GM21526 (cell line): Measurements from ENCODE around the gene SMC3.

Experiments used
- ATAC-seq: cut with Tn5 transposase; IDR thresholded peaks from one replicate; pipeline ENCODE4 v1.9.1; 2021; ENCODE audit warnings: moderate library complexity; ENCODE audit not compliant: unreplicated experiment, low FRiP score

The SMC3 gene

GRCh38 chr10:110544958-110545537 is 22.4 kb upstream of the SMC3 start:
- ATAC-seq: no peak

DNA sequence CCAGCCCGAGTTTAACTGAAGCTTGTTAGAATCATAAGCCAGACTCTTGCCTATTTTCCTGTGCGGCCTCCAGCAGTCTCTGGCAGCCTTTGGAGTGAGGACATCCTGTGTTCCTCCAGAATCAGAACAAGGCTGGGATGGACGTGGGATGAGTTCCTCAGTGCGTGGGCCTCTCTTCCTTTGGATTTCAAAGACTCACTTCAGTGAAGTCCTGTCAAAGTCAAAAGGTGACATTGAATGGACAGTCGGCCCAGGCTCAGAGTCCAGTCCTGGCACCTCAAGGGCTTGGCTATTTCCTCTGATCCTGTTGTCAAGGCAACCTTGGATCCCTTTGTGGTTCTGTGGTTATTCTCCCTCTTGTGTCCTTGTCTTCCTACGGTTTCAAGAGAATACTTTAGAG is 21.4 kb upstream of the SMC3 start:
- no peak for ATAC-seq

DNA sequence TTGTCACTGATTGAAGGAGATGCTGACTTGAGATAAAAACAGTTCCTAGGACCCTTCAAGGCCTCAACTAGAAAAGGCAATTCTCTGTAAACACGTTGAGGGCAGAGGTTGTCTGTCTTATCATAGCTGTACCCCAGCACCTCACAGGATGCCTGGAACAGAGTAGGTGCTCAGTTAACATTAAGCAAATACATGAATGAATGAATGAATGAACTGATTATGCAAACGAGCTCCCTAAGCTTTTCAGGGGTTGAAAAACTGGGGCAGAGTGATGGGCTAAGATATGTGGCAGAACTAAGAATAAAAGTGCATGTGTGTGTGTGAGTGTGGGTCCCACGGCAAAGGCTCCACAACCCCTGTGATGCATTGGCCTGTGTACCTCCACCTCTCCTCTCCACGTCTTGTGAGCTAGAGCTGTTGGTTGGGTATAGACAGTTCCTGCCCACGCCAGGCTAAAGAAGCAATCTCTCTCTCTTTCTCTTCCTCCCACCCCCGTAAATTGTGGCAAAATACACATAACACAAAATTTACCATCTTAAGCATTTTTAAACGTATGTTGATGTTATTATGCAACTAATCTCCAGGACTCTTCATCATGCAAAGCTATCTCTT is 20.9 kb upstream of the SMC3 start:
- ATAC-seq: no peak

- no peak for ATAC-seq
These were observed 20.2 kb upstream of the SMC3 start for GRCh38 chr10:110547139-110547761.

- ATAC-seq: no peak
These were observed 19.5 kb upstream of the SMC3 start for GRCh38 chr10:110548002-110548401.

DNA sequence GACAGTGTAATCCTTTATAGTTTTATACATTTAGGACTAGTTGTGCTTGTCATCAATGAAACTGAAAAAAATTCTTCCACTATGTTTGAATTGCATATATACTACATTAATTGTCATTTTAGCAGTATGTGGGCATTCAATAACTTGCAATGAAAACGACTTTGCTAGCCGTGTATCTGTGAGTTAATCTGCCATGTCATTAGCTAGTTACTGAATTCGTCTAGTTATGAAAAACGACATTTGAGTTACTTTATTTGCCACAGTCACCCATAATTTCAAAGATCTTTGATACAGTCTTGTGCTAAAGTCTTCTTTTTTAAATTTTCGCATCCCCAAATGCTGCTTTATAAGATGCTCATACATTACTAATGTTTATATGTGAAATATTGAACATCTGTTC is 18.3 kb upstream of the SMC3 start:
- ATAC-seq: no peak

GRCh38 chr10:110553905-110554304 is 13.6 kb upstream of the SMC3 start:
- no peak for ATAC-seq

DNA sequence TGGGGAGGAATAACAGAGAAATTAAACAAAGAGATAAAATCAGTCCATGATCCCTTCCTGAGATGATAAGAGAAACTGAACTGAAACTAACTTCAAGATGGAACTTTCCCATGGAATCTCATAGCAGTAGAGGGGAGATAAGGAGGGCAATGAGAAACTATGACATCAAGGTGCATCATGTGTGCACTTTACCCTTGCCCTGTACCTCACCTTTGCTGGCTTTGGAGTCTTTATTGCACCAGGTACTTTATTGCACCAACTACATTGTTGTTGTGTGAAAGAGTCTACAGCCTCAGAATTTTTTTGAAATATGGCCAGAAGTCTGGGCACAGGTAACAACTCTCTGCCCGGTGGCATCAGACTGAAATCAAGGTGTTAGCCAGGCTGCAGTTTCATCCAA is 11.2 kb upstream of the SMC3 start:
- ATAC-seq: no peak

GRCh38 chr10:110556969-110557601 is 10.4 kb upstream of the SMC3 start:
- no peak for ATAC-seq

GRCh38 chr10:110558041-110558440 is 9.5 kb upstream of the SMC3 start:
- ATAC-seq: no peak

- no peak for ATAC-seq
These were observed 7.5 kb upstream of the SMC3 start for GRCh38 chr10:110560012-110560411.

DNA sequence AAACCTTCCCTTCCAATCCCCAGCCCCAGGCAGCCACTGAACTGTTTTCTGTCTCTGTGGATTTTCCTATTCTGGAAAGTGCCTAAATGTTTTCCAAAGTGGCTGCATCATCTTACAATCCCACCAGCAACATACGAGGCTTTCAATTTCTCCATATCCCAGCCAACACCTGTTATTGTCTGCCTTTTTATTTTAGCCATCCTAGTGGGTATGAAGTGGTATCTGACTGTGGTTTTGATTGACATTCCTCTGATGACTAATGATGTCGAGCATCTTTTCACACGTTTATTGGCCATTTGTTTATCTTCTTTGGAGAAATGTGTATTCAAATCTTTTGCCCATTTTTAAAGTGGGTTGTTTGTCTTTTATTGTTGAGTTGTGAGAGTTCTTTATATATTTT is 6.2 kb upstream of the SMC3 start:
- no peak for ATAC-seq

GRCh38 chr10:110562348-110562747 is 5.1 kb upstream of the SMC3 start:
- no peak for ATAC-seq

GRCh38 chr10:110563132-110563531 is 4.4 kb upstream of the SMC3 start:
- ATAC-seq: no peak

- ATAC-seq: no peak
These were observed 859 bp upstream of the SMC3 start for GRCh38 chr10:110566472-110567200.

GRCh38 chr10:110568055-110568735 is 700 bp downstream of the SMC3 start:
- ATAC-seq: peak; percentile 34

- no peak for ATAC-seq
These were observed 1.6 kb downstream of the SMC3 start for GRCh38 chr10:110569122-110569521.

DNA sequence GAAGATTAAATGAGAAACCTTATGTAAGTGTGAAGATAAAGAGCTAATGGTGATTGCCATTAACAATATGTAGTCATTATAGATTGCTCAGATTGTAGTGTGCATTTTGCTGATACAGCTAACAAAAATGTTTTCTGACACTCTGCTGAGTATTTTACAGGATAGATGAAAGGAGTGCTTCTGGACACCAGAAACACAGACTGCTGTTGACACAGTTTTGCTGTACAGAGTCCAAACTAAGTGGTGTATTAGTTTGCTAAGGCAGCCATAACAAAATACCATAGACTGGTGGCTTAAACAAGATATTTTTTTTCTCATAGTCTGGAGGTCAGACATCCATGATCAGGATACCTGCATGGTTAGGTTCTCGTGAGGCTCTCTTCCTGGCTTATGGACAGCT is 2.2 kb downstream of the SMC3 start:
- no peak for ATAC-seq

GRCh38 chr10:110571093-110571743 is 3.7 kb downstream of the SMC3 start:
- ATAC-seq: no peak

DNA sequence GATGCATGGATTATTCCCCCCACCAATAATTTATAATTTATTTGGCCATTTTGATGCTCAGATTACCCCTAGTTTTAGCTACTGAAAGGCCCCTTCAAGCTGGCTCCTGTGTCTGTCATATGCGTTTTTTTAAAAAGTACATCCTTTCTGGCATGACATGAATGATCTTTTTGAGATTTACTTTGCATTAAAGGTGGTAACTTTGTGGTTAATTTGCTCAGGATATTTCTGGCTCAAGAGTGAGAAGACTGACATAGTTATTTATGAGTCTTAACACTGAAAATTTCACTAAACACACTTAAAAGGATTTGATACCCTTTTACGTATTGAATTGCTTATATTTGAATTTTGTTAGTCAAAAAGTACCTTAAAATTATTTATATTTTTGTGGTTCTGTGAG is 5.4 kb downstream of the SMC3 start:
- ATAC-seq: no peak
